ENCODE measurements around the gene PROM1.

DNA sequence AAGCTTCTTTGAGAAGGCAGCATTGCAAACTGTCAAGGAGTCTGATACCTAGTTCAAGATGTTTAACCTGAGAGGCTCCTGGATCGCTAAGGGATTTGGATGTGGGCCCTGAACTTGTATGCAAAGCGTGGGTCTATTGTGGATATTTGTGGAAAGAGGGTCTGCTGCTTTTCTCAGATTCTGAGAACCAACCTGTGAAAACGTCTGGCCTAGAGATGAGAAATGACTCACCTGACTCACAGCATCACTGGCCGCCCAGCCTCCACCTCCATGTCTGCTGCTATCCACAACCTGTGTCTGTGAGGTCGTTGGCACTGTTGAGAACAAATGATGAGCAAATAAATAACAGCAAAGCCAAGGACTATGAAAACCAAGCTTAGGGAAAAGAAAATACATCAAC is 33.3 kb upstream of the PROM1 start:
- TF ChIP-seq, protein P1, sequence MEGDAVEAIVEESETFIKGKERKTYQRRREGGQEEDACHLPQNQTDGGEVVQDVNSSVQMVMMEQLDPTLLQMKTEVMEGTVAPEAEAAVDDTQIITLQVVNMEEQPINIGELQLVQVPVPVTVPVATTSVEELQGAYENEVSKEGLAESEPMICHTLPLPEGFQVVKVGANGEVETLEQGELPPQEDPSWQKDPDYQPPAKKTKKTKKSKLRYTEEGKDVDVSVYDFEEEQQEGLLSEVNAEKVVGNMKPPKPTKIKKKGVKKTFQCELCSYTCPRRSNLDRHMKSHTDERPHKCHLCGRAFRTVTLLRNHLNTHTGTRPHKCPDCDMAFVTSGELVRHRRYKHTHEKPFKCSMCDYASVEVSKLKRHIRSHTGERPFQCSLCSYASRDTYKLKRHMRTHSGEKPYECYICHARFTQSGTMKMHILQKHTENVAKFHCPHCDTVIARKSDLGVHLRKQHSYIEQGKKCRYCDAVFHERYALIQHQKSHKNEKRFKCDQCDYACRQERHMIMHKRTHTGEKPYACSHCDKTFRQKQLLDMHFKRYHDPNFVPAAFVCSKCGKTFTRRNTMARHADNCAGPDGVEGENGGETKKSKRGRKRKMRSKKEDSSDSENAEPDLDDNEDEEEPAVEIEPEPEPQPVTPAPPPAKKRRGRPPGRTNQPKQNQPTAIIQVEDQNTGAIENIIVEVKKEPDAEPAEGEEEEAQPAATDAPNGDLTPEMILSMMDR (IDR thresholded peaks at IDR 0.05) = no peak
- no peak for TF ChIP-seq POLR2A (IDR thresholded peaks at IDR 0.05)

Data from body of pancreas (tissue), 4 donors.